PC-9 (cell line): Measurements from ENCODE around the gene PTX4. TPM values are rescaled to one million over a fixed set of nuclear protein-coding genes. Genes with fewer than 3 reads are reported as not detected.
A peak's percentile ranks its signal among the peaks of the same experiment; 100 is the strongest.

Source experiments
- BruUV-seq: library from RNA; stranded (reverse); fragments of 400-500 nt; replicated peaks from 2 replicates; lab custom pipeline; 2021; lab: Mats Ljungman, UMichigan
- CTCF ChIA-PET: fragments of 300-600 bp; sonication (Branson Sonifier 250); formaldehyde crosslinking; loops from one replicate; lab custom pipeline; 2022; ENCODE audit warnings: antibody characterized with exemption; lab: Charles Lee
- POLR2A ChIA-PET: fragments of 300-600 bp; sonication (Branson Sonifier 250); formaldehyde crosslinking; loops from one replicate; lab custom pipeline; 2022; ENCODE audit warnings: antibody characterized with exemption; ENCODE audit not compliant: unreplicated experiment; lab: Charles Lee
- DNase-seq, 2 experiments: peaks; one replicate each; pipeline versions ENCODE4 v3.0.0 to v3.0.0-alpha.2; 2015 to 2022; ENCODE audit warnings: mixed read lengths in 1 of 2
- H2AFZ ChIP-seq: fragments of 200-600 bp; sonication (generic); 2 replicates; pipeline ENCODE4 v1.8.1; 2017; ENCODE audit warnings: antibody characterized with exemption
- H3F3A ChIP-seq: fragments of 200-600 bp; sonication (generic); 2 replicates; pipeline ENCODE4 v1.8.1; 2017; ENCODE audit warnings: antibody characterized with exemption, mild to moderate bottlenecking, low read depth; ENCODE audit not compliant: insufficient read depth
- H3K27ac ChIP-seq: fragments of 200-600 bp; sonication (generic); 2 replicates; pipeline ENCODE4 v1.6.1; 2016; ENCODE audit warnings: mixed run types
- H3K27me3 ChIP-seq: fragments of 200-600 bp; sonication (generic); 2 replicates; pipeline ENCODE4 v1.6.1; 2016; ENCODE audit warnings: low read depth, mixed run types; ENCODE audit not compliant: insufficient read depth
- H3K36me3 ChIP-seq: fragments of 200-600 bp; sonication (generic); 2 replicates; pipeline ENCODE4 v1.6.1; 2016; ENCODE audit warnings: low read depth, mixed run types
- H3K4me1 ChIP-seq: fragments of 200-600 bp; sonication (generic); replicated peaks from 2 replicates; pipeline ENCODE4 v1.6.1; 2016; ENCODE audit warnings: mixed run types; ENCODE audit not compliant: insufficient read depth
- H3K4me2 ChIP-seq: fragments of 200-600 bp; sonication (generic); 2 replicates; pipeline ENCODE4 v1.6.1; 2017; ENCODE audit warnings: mixed run types
- H3K4me3 ChIP-seq: fragments of 200-600 bp; sonication (generic); 2 replicates; pipeline ENCODE4 v1.6.1; 2016; ENCODE audit warnings: mixed run types
- H3K79me2 ChIP-seq: fragments of 200-600 bp; sonication (generic); 2 replicates; pipeline ENCODE4 v1.6.1; 2017; ENCODE audit warnings: low read depth, mixed run types
- H3K9me2 ChIP-seq: fragments of 200-600 bp; sonication (generic); 2 replicates; pipeline ENCODE4 v1.8.1; 2017; ENCODE audit warnings: mild to moderate bottlenecking; ENCODE audit not compliant: insufficient read depth
- H3K9me3 ChIP-seq: fragments of 200-600 bp; sonication (generic); 2 replicates; pipeline ENCODE4 v1.8.1; 2016; ENCODE audit warnings: low read depth; ENCODE audit not compliant: insufficient read depth
- H4K20me1 ChIP-seq: fragments of 200-600 bp; sonication (generic); 2 replicates; pipeline ENCODE4 v1.8.1; 2017; ENCODE audit not compliant: insufficient read depth
- EZH2 ChIP-seq: fragments of 200-600 bp; sonication (generic); IDR thresholded peaks from 2 replicates; pipeline ENCODE4 v1.8.0; 2017; ENCODE audit warnings: antibody characterized with exemption, low read depth
- intact Hi-C: fragments of 100-400 bp; cut with micrococcal nuclease; formaldehyde crosslinking; loops from one replicate; pipeline ENCODE4 v1.10.0; 2022; ENCODE audit not compliant: unreplicated experiment
- total RNA-seq: library from RNA; stranded (reverse); gene quantifications from 2 replicates; pipeline ENCODE4 v1.2.3, GENCODE V29; 2021
- TF ChIP-seq, protein P1 (sequence below): fragments of 200-600 bp; sonication (generic); conservative IDR thresholded peaks from 2 replicates; pipeline ENCODE4 v1.6.1; 2017; ENCODE audit warnings: mixed run types, antibody characterized with exemption, mild to moderate bottlenecking, moderate library complexity

PTX4 gene
- total RNA-seq, 1 experiment from 2014 or later, result 0.39 TPM

DNA sequence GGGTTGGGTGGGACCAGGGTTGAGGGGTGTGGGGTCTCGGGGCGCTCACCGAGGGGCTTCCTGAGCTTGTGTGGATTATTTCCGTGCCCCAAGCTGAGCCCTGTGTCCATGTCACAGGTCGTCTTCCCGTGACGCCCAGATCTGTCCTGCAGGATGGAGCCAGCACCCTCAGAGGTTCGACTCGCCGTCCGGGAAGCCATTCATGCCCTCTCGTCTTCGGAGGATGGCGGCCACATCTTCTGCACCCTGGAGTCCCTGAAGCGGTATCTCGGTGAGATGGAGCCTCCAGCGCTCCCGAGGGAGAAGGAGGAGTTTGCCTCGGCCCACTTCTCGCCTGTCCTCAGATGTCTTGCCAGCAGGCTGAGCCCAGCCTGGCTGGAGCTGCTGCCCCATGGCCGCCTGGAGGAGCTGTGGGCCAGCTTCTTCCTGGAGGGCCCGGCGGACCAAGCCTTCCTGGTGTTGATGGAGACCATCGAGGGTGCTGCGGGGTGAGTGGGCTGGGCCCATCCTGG is 5.4 kb upstream of the PTX4 start:
- no peak for TF ChIP-seq EZH2
- TF ChIP-seq, protein P1, sequence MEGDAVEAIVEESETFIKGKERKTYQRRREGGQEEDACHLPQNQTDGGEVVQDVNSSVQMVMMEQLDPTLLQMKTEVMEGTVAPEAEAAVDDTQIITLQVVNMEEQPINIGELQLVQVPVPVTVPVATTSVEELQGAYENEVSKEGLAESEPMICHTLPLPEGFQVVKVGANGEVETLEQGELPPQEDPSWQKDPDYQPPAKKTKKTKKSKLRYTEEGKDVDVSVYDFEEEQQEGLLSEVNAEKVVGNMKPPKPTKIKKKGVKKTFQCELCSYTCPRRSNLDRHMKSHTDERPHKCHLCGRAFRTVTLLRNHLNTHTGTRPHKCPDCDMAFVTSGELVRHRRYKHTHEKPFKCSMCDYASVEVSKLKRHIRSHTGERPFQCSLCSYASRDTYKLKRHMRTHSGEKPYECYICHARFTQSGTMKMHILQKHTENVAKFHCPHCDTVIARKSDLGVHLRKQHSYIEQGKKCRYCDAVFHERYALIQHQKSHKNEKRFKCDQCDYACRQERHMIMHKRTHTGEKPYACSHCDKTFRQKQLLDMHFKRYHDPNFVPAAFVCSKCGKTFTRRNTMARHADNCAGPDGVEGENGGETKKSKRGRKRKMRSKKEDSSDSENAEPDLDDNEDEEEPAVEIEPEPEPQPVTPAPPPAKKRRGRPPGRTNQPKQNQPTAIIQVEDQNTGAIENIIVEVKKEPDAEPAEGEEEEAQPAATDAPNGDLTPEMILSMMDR, result peak; percentile 52; the same call in 1 of the 2 replicates
- Histone ChIP-seq H3F3A (peaks cover 8% of the 10 kb centered on the region; the same call in 1 of the 2 replicates), H3K79me2 (peaks cover 19% of the 10 kb centered on the region), H3K27me3 (no peaks in the 10 kb centered on the region), H3K9me3 (no peaks in the 10 kb centered on the region), H4K20me1 (peaks cover 5% of the 10 kb centered on the region; the same call in 1 of the 2 replicates), H3K4me1 (peaks cover 18% of the 10 kb centered on the region; the same call in 1 of the 2 replicates), H3K36me3 (no peaks in the 10 kb centered on the region), H3K27ac (no peak overlapping the region), H3K4me3 (peak overlapping the region; percentile 98), H3K4me2 (peak overlapping the region; percentile 95), H3K9me2 (no peaks in the 10 kb centered on the region), H2AFZ (peak overlapping the region; percentile 82)
- DNase-seq, result peak; percentile 47 to 49
- BruUV-seq, result TSS peak; percentile 37
- intact Hi-C loops, result loop anchor here (5.0 kb wide), 2 partner anchors 72 to 118 kb away; partner anchors contain the start of genes CRAMP1, IFT140 and UQCC4
- ChIA-PET CTCF (interaction anchor here (0.6 kb wide), 1 partner anchor 211 kb away, joined by 6 read pairs; no protein-coding TSS in a partner anchor), POLR2A (interaction anchor here (0.6 kb wide), 2 partner anchors 115 to 965 kb away, joined by 3 to 4 read pairs; no protein-coding TSS in a partner anchor)

DNA sequence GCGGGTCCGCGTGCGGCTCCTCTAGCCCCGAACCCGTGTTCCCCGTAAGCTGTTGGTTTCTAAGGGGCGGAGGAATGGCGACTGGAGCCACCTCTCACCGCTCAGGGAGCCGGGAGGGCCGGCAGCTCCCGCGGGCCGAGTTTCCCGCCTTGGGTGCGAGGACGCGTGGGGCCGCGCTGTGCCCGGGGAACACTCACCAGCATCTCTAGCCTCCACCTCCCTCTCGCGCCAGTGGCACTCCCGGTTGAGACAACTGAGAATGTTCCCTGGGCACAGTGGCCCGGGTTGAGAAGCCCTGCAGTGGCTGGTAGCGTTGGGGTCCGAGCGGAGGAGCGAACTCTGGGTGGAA is 5.0 kb upstream of the PTX4 start:
- Histone ChIP-seq H4K20me1 (peaks cover 5% of the 10 kb centered on the region; the same call in 1 of the 2 replicates), H3K27ac (no peak overlapping the region), H3K4me3 (peak overlapping the region; percentile 98), H3K36me3 (no peaks in the 10 kb centered on the region), H3K4me2 (peak overlapping the region; percentile 95), H3K79me2 (peaks cover 19% of the 10 kb centered on the region), H2AFZ (peak overlapping the region; percentile 82), H3K9me3 (no peaks in the 10 kb centered on the region), H3K27me3 (no peaks in the 10 kb centered on the region), H3K9me2 (no peaks in the 10 kb centered on the region), H3F3A (peaks cover 8% of the 10 kb centered on the region; the same call in 1 of the 2 replicates), H3K4me1 (peaks cover 18% of the 10 kb centered on the region; the same call in 1 of the 2 replicates)
- CTCF ChIA-PET, result interaction anchor here (0.6 kb wide), 1 partner anchor 211 kb away, joined by 6 read pairs; no protein-coding TSS in a partner anchor
- DNase-seq, result no peak
- POLR2A ChIA-PET, result interaction anchor here (0.6 kb wide), 2 partner anchors 116 to 966 kb away, joined by 3 to 4 read pairs; no protein-coding TSS in a partner anchor
- intact Hi-C loops, result loop anchor here (5.0 kb wide), 2 partner anchors 71 to 119 kb away; partner anchors contain the start of genes CRAMP1, IFT140 and UQCC4
- BruUV-seq, result no TSS peak
- TF ChIP-seq, protein P1, result no peak

DNA sequence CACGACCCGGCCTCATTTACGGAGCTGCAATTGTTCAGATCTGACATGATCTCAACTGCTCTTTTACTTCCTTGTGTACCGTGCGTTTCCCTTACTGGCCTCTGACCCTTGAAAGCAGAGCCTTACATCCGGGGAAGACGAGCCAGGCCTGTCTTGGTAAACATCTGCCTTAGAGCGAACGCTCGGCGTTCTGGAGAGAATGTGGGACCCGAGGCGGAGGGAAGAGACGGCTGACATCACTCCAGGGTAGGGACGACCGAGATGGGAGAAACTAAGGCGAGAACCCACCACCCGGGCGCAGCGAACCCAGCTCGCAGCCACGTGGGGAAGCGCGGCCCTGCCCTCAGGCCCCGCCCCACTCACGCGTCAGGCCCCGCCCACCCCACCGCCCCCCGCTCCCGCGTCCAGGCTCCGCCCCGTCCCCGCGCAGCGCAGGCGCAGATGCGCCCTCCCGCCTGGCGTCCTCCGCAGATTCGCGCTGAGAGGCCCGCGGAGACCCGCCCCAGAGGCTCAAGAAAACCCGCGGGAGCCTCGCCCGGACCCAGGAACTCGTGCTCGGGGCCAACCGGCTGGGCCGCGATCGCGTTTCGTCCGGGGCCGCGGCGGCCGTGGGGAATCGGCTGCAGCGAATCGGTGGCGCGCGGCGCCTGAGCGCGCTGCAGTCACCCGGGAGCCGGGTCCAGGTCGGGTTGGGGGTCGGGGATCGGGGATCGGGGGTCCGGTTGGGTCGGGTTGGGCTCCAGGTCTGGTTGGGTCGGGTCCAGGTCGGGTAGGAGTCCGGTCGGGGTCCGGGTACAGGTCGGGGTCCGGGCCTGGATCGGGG is 4.4 kb upstream of the PTX4 start, which contains the start of gene TELO2:
TSS of gene TELO2 (plus strand) at position 438 of the 823 bp plus-strand sequence. CDS start 922 bp downstream, outside the sequence.
- peaks cover 5% of the 10 kb centered on the region; the same call in 1 of the 2 replicates for H4K20me1 ChIP-seq
- DNase-seq, result peak; percentile 55 to 88
- H3K4me1 ChIP-seq, result peaks cover 18% of the 10 kb centered on the region; the same call in 1 of the 2 replicates
- ChIA-PET CTCF (no interaction called here), POLR2A (interaction anchor here (0.6 to 0.9 kb wide), 7 partner anchors 22 to 966 kb away, joined by 3 to 5 read pairs (median 4); partner anchors contain the start of genes IFT140 and UNKL)
- peak within 1 kb of the TSS; percentile 64 for H3K27ac ChIP-seq
- no peaks in the 10 kb centered on the region for H3K9me2 ChIP-seq
- no peaks in the 10 kb centered on the region for H3K9me3 ChIP-seq
- peaks cover 19% of the 10 kb centered on the region for H3K79me2 ChIP-seq
- no TSS peak for BruUV-seq
- TF ChIP-seq, protein P1, result no peak
- no peak for TF ChIP-seq EZH2
- peak within 1 kb of the TSS; percentile 98 for H3K4me3 ChIP-seq
- intact Hi-C loops, result loop anchor here (5.0 kb wide), 2 partner anchors 71 to 119 kb away; partner anchors contain the start of genes CRAMP1, IFT140 and UQCC4
- no peaks in the 10 kb centered on the region for H3K36me3 ChIP-seq
- peaks cover 8% of the 10 kb centered on the region; the same call in 1 of the 2 replicates for H3F3A ChIP-seq
- peak within 1 kb of the TSS; percentile 96 for H2AFZ ChIP-seq
- no peaks in the 10 kb centered on the region for H3K27me3 ChIP-seq
- peak within 1 kb of the TSS; percentile 95 for H3K4me2 ChIP-seq
